K562 (cell line): ENCODE data around the gene RAP1A. TPM values are rescaled to one million over a fixed set of nuclear protein-coding genes. Genes with fewer than 3 reads are reported as not detected.

Source experiments
- BRD4 ChIP-seq: fragments of 200-600 bp; sonication (generic); IDR thresholded peaks from 2 replicates; pipeline ENCODE4 v1.6.1; 2017; ENCODE audit warnings: inconsistent platforms
- BRD9 ChIP-seq: fragments of 450-650 bp; IDR thresholded peaks from 2 replicates; pipeline ENCODE4 v1.6.1; 2018; ENCODE audit warnings: low read depth; ENCODE audit not compliant: partially characterized antibody
- CC2D1A ChIP-seq: fragments of 450-650 bp; IDR thresholded peaks from 2 replicates; pipeline ENCODE4 v1.6.1; 2017; ENCODE audit warnings: mild to moderate bottlenecking
- CEBPG ChIP-seq, 3 experiments: fragments of 200-800 bp in 1 of 3; sonication (Bioruptor generic) in 1 of 3; sonication (generic) in 1 of 3; formaldehyde crosslinking in 1 of 3; IDR thresholded peaks in 2 of 3; conservative IDR thresholded peaks in 1 of 3; 2 replicates each; pipeline versions ENCODE4 v1.6.1 to v1.8.0; 2016 to 2022; ENCODE audit warnings: missing compliant biosample characterization in 2 of 3, missing genetic modification characterization in 2 of 3, mild to moderate bottlenecking in 1 of 3, missing genetic modification reagents in 1 of 3
- EP300 ChIP-seq: IDR thresholded peaks from 2 replicates; pipeline ENCODE4 v1.6.1; 2012; ENCODE audit warnings: low read length, improper control_type of control experiment
- GATA2 ChIP-seq: sonication (generic); formaldehyde crosslinking; IDR thresholded peaks from 2 replicates; pipeline ENCODE4 v1.4.0; 2020; ENCODE audit warnings: mild to moderate bottlenecking, missing genetic modification reagents
- NFE2L1 ChIP-seq: fragments of 450-650 bp; IDR thresholded peaks from 2 replicates; pipeline ENCODE4 v1.6.1; 2016; ENCODE audit warnings: missing genetic modification characterization, low read depth, mild to moderate bottlenecking, missing compliant biosample characterization, moderate library complexity, borderline replicate concordance
- NFRKB ChIP-seq: fragments of 450-650 bp; IDR thresholded peaks from 2 replicates; pipeline ENCODE4 v1.6.1; 2016; ENCODE audit warnings: low read depth
- NRF1 ChIP-seq, 2 experiments: fragments of 450-650 bp; IDR thresholded peaks in 1 of 2; conservative IDR thresholded peaks in 1 of 2; 2 replicates each; pipeline ENCODE4 v1.6.1; 2014; ENCODE audit warnings: mild to moderate bottlenecking in 2 of 2
- PYGO2 ChIP-seq: fragments of 450-650 bp; IDR thresholded peaks from 2 replicates; pipeline ENCODE4 v1.6.1; 2016; ENCODE audit warnings: mild to moderate bottlenecking, missing genetic modification characterization, moderate library complexity, missing compliant biosample characterization
- RBM14 ChIP-seq: fragments of 200-400 bp; formaldehyde crosslinking; IDR thresholded peaks from 2 replicates; pipeline ENCODE4 v1.6.1; 2018; ENCODE audit warnings: low read depth, mild to moderate bottlenecking, low read length, moderate library complexity, borderline replicate concordance; ENCODE audit not compliant: insufficient read depth
- STAT5A ChIP-seq: IDR thresholded peaks from 2 replicates; pipeline ENCODE4 v1.6.1; 2012; ENCODE audit warnings: low read length, inconsistent platforms, borderline replicate concordance
- TAF1 ChIP-seq: IDR thresholded peaks from 2 replicates; pipeline ENCODE4 v1.6.1; 2011; ENCODE audit warnings: mild to moderate bottlenecking, low read length, moderate library complexity; ENCODE audit not compliant: insufficient read depth, control insufficient read depth, severe bottlenecking; ENCODE audit errors: extremely low read depth
- ZBED1 ChIP-seq: IDR thresholded peaks from 2 replicates; pipeline ENCODE4 v1.6.1; 2014
- ZNF589 ChIP-seq: fragments of 200-800 bp; sonication (Bioruptor generic); IDR thresholded peaks from 2 replicates; pipeline ENCODE4 v1.6.1; 2016; ENCODE audit warnings: low read depth, missing genetic modification characterization, missing compliant biosample characterization
- polyA plus RNA-seq, 8 experiments: library from polyadenylated mRNA; depleted of rRNA in 4 of 8; stranded (reverse) in 5 of 8; unstranded in 3 of 8; fragments of >200 nt; fragmentation: Nextera tagmentation in 2 of 8; fragmentation: Illumina TruSeq in 1 of 8; extraction: Ambion mirVana in 2 of 8; extraction: Trizol in 1 of 8; gene quantifications; 2 replicates each; pipeline versions ENCODE4 v1.2.1 to v1.2.3, GENCODE V29; 2011 to 2014; ENCODE audit warnings: inconsistent platforms in 1 of 8, missing spikeins in 1 of 8
- total RNA-seq, 7 experiments: library from RNA; depleted of rRNA in 6 of 7; stranded (reverse); fragments of >200 nt in 6 of 7; fragmentation: Illumina TruSeq in 2 of 7; extraction: Trizol in 2 of 7; gene quantifications; 2 replicates each; pipeline versions ENCODE4 v1.2.1 to v1.2.3, GENCODE V29; 2011 to 2021; ENCODE audit warnings: low replicate concordance in 1 of 7
- TF ChIP-seq, protein P1 (sequence below), 2 experiments: fragments of 450-650 bp; IDR thresholded peaks; 2 replicates each; pipeline ENCODE4 v1.6.1; 2018; ENCODE audit warnings: mild to moderate bottlenecking in 2 of 2, low read depth in 1 of 2; ENCODE audit not compliant: partially characterized antibody in 2 of 2
- TF ChIP-seq, protein P2 (sequence below): fragments of 450-650 bp; IDR thresholded peaks from 2 replicates; pipeline ENCODE4 v1.6.1; 2016; ENCODE audit warnings: low read depth, mild to moderate bottlenecking, moderate library complexity
- TF ChIP-seq, protein P3 (sequence below), 2 experiments: fragments of 250-450 bp in 1 of 2; fragments of 450-650 bp in 1 of 2; sonication (Bioruptor Pico) in 1 of 2; IDR thresholded peaks; 2 replicates each; pipeline versions ENCODE4 v1.6.1 to v1.8.0; 2016 to 2021; ENCODE audit warnings: mild to moderate bottlenecking in 2 of 2, moderate library complexity in 2 of 2, missing compliant biosample characterization in 1 of 2, missing genetic modification characterization in 1 of 2
- TF ChIP-seq, protein P4 (sequence below): sonication (generic); formaldehyde crosslinking; IDR thresholded peaks from 2 replicates; pipeline ENCODE4 v1.5.0; 2020; ENCODE audit warnings: missing genetic modification reagents

The RAP1A gene
- total and polyA plus RNA-seq, 9 of the 15 experiments (the other 6 are each of a cell fraction or from before 2014, with no cell fraction given) = 13.4 to 86.2 (median 32.5) TPM

DNA sequence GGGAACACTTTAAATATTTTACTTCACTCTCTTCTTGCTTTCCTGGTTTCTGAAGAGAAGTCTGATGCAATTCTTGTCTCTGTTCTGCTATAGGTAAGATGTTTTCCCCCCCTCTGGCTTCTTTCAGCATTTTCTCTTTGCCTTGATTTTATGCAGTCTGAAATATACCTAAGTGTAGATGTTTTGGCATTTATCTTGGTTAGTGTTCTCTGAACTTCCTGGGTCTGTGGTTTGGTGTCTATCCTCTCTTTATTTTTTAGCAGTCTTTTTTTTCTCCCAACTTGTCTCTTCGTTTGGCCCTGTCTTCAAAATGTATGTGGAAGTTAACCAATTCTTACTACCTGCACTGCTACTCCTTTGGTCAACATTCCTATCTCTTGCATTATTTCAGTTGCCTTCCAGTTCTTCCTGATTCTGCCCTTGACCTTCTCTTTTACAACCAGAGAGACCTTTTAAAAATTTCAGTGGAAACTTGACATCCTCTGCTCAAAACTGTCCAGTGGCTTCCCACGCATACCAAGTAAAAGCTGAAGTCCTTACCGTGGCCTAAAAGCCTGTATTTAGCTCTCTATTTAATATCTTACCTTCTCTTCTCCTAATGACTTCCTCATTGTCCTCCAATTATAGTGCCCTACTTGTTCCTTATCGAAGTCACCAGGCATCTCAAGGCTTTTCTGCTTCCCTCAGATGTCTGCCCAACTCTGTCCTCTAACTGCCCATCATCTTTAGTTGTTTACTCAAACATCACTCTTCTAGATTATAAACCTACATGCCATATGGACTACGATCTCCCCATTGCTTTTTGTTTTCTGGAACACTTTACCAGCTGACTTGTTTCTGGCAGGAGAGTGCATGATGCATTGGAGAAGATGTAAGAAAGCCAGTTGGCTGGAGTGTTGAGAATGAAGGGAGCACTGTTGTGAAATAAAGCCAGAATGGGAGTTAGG lies 40.9 kb downstream of the RAP1A start (continued):
- TF ChIP-seq NFRKB = peak; percentile 62; the same call in 1 of the 2 replicates
- TF ChIP-seq, protein P1, sequence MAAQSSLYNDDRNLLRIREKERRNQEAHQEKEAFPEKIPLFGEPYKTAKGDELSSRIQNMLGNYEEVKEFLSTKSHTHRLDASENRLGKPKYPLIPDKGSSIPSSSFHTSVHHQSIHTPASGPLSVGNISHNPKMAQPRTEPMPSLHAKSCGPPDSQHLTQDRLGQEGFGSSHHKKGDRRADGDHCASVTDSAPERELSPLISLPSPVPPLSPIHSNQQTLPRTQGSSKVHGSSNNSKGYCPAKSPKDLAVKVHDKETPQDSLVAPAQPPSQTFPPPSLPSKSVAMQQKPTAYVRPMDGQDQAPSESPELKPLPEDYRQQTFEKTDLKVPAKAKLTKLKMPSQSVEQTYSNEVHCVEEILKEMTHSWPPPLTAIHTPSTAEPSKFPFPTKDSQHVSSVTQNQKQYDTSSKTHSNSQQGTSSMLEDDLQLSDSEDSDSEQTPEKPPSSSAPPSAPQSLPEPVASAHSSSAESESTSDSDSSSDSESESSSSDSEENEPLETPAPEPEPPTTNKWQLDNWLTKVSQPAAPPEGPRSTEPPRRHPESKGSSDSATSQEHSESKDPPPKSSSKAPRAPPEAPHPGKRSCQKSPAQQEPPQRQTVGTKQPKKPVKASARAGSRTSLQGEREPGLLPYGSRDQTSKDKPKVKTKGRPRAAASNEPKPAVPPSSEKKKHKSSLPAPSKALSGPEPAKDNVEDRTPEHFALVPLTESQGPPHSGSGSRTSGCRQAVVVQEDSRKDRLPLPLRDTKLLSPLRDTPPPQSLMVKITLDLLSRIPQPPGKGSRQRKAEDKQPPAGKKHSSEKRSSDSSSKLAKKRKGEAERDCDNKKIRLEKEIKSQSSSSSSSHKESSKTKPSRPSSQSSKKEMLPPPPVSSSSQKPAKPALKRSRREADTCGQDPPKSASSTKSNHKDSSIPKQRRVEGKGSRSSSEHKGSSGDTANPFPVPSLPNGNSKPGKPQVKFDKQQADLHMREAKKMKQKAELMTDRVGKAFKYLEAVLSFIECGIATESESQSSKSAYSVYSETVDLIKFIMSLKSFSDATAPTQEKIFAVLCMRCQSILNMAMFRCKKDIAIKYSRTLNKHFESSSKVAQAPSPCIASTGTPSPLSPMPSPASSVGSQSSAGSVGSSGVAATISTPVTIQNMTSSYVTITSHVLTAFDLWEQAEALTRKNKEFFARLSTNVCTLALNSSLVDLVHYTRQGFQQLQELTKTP (IDR thresholded peaks at IDR 0.05; ENCODE audit: low read depth in 1 of 2, partially characterized antibody in 2 of 2) = peak in 1 of 2 experiments; percentile 29
- TF ChIP-seq NFE2L1 (tag) = no peak
- TF ChIP-seq BRD9 = peak; percentile 57
- TF ChIP-seq NRF1 (conservative IDR thresholded peaks at IDR 0.05 in 1 of 2, IDR thresholded peaks at IDR 0.05 in 1 of 2) = peak; percentile 62 to 63
- TF ChIP-seq PYGO2 (tag) = no peak
- TF ChIP-seq TAF1 = no peak
- TF ChIP-seq ZNF589 (CRISPR knock-in tag) = no peak
- TF ChIP-seq, protein P2, sequence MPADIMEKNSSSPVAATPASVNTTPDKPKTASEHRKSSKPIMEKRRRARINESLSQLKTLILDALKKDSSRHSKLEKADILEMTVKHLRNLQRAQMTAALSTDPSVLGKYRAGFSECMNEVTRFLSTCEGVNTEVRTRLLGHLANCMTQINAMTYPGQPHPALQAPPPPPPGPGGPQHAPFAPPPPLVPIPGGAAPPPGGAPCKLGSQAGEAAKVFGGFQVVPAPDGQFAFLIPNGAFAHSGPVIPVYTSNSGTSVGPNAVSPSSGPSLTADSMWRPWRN = 0 out of 2 replicates have a peak, but pooled peaks have one; percentile 31
- peak; percentile 77 for TF ChIP-seq STAT5A
- no peak for TF ChIP-seq ZBED1
- TF ChIP-seq CEBPG (CRISPR knock-in tag; IDR thresholded peaks at IDR 0.05) = peak; percentile 36; the same call in 1 of the 2 replicates
- TF ChIP-seq CEBPG (tag; conservative IDR thresholded peaks at IDR 0.05 in 1 of 2, IDR thresholded peaks at IDR 0.05 in 1 of 2) = peak; percentile 63 to 79; a peak in 3 of 4 replicates
- peak; percentile 43; the same call in 1 of the 2 replicates for TF ChIP-seq CC2D1A
- TF ChIP-seq, protein P3, sequence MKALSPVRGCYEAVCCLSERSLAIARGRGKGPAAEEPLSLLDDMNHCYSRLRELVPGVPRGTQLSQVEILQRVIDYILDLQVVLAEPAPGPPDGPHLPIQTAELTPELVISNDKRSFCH (CRISPR knock-in tag; IDR thresholded peaks at IDR 0.05) = no peak
- TF ChIP-seq, protein P3 (tag; IDR thresholded peaks at IDR 0.05) = peak; percentile 70; the same call in 1 of the 2 replicates
- TF ChIP-seq, protein P4, sequence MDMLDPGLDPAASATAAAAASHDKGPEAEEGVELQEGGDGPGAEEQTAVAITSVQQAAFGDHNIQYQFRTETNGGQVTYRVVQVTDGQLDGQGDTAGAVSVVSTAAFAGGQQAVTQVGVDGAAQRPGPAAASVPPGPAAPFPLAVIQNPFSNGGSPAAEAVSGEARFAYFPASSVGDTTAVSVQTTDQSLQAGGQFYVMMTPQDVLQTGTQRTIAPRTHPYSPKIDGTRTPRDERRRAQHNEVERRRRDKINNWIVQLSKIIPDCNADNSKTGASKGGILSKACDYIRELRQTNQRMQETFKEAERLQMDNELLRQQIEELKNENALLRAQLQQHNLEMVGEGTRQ (CRISPR knock-in tag) = no peak
- TF ChIP-seq GATA2 (CRISPR knock-in tag) = peak; percentile 85
- peak; percentile 82 for TF ChIP-seq EP300
- TF ChIP-seq RBM14 = no peak
- TF ChIP-seq BRD4 = peak; percentile 75; the same call in 1 of the 2 replicates
